GM18951 (cell line): ENCODE data around the gene ACAD8.
"Not testable (repeated sequence)": the region's sequence is repeated elsewhere in the genome, so short reads cannot be mapped to it uniquely, and the experiment has no call there.

Source experiments
- POLR2A ChIP-seq: IDR thresholded peaks from 4 replicates; pipeline ENCODE4 v1.6.1; 2011; ENCODE audit warnings: mild to moderate bottlenecking; ENCODE audit not compliant: insufficient read length, insufficient read depth; ENCODE audit errors: extremely low read depth
- in situ Hi-C: fragments of 300-500 bp; cut with MboI; formaldehyde crosslinking; loops from one replicate; pipeline ENCODE4 v1.12.0; 2022; ENCODE audit warnings: low sequenced_read_pairs, mixed read lengths, inconsistent platforms; ENCODE audit not compliant: unreplicated experiment

The ACAD8 gene

DNA sequence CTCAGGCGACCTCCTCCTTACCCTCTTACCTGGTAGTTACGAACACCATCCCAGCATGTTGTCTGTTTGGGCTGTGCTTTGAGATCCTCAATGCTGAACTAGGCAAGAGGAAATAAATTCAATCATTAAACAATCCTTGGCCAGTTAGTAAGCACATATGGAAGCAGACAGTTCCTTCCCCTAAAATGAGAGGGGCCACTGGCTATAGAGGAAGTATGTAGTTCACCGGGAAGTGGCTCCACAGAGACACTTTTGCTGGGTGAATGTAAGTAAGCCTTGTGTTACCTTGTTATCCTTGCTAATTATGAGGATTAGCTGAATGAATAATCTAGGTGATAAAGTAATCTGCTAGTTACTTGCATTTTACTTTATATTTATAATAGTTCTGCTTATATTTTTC is 3.1 kb upstream of the ACAD8 start:
- in situ Hi-C loops = no loop called here
- no peak for TF ChIP-seq POLR2A

DNA sequence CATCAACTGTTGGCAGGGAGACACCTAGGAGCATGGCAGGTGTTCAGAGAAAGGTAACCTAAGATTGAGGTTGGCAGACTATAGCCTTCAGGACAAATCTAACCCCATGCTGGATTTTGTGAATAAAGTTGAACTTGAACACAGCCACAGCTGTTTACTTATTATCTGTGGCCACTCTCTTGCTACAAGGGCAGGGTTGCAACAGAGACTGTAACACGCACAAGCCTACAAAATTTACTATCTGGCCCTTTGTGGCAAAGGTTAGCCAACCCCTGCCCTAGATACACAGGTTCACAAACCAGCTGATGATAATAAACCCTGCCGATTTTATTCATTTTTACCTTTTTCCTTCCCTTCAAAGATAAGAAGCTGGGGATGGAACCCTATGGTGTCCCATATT is 2.7 kb upstream of the ACAD8 start:
- in situ Hi-C loops = no loop called here
- no peak for TF ChIP-seq POLR2A

DNA sequence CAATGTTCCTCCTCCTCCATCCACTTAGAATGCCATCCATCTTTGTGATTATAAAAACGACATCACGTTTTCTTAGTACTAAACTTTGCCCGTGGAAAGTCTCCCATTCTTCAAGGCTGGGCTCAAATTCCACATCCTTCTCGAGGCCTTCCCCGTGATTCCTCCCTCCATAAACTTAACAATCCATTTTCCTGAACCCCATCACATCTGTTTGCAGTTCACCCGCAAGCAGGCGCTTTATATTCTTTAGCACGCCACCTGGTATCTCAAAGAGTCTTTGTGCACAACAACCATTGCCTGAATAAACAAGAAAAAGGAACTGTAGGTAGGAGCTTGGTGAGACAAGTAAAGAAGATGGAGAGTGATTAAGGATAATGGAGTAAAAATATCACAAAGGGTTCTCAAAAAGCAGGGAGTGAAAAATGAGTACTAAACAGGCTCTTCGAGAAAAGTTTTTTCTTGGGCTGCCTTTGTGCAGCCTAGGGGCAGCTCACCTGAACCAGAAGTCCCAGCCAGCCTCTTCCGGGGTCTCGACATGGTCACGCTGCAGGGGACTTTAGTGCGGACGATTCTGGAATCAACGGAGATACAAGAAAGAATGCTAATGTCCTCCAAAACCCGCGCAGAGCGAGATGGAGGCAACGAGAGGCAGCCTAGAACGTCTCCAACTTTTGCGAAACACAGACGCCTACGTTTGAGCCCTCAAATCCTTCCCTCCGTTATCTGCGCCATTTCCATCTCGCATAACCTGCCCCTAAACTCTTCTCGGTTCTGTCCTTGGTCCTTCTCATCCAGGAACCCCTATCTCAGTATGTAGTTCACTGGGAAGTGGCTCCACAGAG is 801 bp upstream of the ACAD8 start:
- in situ Hi-C loops = no loop called here
- no peak for TF ChIP-seq POLR2A

DNA sequence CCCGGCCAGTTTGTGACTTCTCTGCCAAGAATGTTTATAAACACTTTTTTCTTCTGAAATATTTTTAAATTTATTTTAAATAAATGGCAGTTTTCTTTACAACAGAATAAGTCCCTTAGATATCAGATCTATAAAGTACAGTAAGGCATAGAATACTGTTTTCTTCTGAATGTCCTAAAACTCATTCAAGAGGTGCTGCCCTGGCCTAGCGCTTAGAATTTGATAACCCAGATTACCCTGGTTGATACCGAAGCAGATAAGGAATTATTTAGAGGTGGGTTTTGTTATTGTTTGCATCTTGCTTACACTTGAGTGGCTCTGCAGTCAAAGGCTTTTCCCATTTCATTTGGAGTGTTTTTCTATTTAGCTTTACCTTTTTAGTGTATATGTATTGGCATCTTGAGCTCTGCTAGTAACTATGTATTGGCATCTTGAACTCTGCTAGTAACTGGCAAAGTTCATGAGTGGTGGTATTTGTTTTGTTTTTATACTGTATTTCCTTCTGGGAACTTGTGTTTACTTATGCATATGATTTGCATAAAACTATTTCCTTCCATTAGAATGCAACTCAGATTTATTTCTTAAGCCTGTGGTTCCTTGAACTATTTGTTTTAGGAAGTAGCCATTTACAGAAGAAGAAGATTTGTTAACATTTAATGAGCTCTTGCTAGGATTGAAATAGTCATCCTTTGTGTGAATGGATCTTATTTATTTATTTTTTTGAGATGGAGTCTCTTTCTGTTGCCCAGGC is 1.2 kb downstream of the ACAD8 start:
- in situ Hi-C loops = no loop called here
- TF ChIP-seq POLR2A = no peak

DNA sequence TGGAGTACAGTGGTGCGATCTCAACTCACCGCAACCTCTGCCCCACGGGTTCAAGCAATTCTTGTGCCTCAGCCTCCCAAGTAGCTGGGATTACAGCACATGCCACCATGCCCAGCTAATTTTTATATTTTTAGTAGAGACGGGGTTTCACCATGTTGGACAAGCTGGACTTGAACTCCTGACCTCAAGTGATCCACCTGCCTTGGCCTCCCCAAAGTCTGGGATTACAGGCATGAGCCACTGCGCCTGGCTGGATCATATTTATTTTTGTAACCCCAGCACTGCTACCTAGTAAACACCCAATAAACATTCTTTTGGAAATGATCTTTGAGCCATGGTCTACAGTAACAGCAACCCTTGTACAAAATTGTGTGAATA is 1.8 kb downstream of the ACAD8 start:
- in situ Hi-C loops = not testable (repeated sequence)

GRCh38 chr11:134257101-134257500 is 3.7 kb downstream of the ACAD8 start:
- in situ Hi-C loops = no loop called here

GRCh38 chr11:134258577-134258976 is 5.2 kb downstream of the ACAD8 start:
- TF ChIP-seq POLR2A = no peak
- in situ Hi-C loops = no loop called here

More at GRCh38 chr11:134257101-134257500, 3.7 kb downstream of the ACAD8 start:
- no peak for TF ChIP-seq POLR2A

DNA sequence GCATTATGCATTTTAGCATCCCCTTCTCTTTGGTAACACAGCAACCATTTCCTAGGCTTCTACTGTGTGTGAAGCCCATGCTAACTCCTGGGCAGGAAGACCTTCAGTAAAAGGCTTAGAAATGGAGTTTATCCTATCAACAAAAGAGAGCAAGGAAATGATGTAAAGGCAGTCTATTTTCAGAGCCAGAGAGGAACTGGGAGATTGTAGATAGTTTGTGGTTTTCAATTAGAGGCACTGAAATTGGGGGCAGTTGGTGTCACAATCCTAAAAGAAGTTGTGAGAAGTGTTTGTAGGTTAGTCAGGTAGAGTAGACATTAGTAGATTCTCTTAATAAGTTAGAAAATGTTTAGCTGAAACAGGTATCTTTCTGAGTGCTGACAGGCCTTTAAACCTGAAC is 7.1 kb downstream of the ACAD8 start:
- no peak for TF ChIP-seq POLR2A
- in situ Hi-C loops = no loop called here

DNA sequence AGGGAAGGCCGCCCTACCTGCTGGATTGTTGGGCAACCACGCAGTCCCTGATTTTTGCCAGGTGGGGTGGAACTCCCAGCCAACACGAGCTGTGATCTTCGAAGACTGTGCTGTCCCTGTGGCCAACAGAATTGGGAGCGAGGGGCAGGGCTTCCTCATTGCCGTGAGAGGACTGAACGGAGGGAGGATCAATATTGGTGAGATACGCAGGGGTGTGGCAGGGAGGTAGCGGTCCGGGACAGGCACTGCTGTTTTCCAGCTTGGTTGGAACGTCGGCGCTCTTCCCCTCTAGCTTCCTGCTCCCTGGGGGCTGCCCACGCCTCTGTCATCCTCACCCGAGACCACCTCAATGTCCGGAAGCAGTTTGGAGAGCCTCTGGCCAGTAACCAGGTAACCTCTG is 7.6 kb downstream of the ACAD8 start:
- no peak for TF ChIP-seq POLR2A
- in situ Hi-C loops = no loop called here

- in situ Hi-C loops = no loop called here
- no peak for TF ChIP-seq POLR2A
Observed at GRCh38 chr11:134261626-134262488, 8.5 kb downstream of the ACAD8 start.

DNA sequence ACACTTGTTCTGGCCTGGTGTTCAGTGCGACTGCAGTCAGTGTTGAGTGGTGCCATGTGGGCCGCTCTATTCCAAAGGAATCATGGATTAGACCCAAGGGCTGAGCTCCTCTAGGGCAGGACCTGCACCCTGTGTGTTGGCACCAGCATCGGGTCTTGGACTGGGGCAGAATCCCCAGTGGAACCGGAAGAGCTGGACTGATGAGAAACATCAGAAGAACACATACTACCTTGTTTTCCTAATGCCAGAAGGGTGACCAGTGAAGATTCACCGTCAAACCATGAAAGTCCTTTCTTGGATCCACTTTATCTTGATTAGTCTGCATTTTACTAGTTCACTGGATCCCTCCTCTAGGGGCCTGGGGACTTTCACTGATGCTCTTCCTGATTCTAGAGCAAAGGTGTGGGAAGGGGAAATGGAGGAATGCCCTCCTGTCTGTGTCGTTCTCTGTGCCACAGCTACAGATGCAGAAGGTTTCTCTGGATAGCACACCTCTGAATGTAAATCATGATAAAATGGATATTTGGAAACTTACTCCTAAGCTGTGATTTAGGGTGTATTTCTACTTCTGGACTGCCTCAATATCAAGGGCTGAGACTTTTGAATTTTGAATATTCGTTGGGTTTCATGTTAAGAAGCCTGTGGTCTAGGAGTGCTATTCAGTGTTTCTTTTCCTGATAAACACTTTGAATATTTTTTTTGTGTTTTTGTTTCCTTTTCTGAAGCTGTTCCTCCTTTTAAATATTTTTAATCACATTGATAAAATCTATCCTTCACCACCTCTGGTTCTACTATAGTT is 11.8 kb downstream of the ACAD8 start:
- no peak for TF ChIP-seq POLR2A

DNA sequence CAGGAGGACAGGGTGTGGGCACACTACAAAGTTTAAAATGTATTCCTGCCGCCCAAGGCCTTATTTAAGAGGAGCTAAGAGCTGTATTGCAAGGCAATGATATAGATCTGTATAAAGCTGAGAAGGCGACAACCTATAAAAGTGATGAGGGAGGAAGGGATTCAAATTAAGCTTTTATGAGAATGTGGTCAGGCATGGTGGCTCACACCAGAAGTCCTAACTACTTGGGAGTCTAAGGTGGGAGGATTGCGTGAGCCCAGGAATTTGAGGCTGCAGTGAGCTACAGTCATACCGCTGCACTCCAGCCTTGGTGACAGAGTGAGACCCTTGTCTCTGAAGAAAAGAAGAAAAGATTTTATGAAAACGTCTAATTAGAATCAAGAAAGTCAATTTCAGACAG is 13.1 kb downstream of the ACAD8 start:
- no peak for TF ChIP-seq POLR2A
- in situ Hi-C loops = no loop called here

More for the DNA sequence above, 11.8 kb downstream of the ACAD8 start:
- in situ Hi-C loops = no loop called here
